H1 (cell line): Measurements from ENCODE around the gene CUL9. TPM values are rescaled to one million over a fixed set of nuclear protein-coding genes. Genes with fewer than 3 reads are reported as not detected.

Source experiments
- CTCF ChIA-PET: fragments of 300-600 bp; sonication (Branson Sonifier 250); formaldehyde crosslinking; loops from one replicate; lab custom pipeline; 2021; ENCODE audit not compliant: partially characterized antibody; lab: Charles Lee
- POLR2A ChIA-PET: fragments of 300-600 bp; sonication (Branson Sonifier 250); formaldehyde crosslinking; loops from one replicate; lab custom pipeline; 2021; ENCODE audit warnings: inconsistent platforms; ENCODE audit not compliant: partially characterized antibody; lab: Charles Lee
- DNase-seq, 2 experiments: peaks; one replicate each; pipeline versions ENCODE4 v3.0.0 to v3.0.0-alpha.2; 2010 to 2022; ENCODE audit warnings: low spot score in 2 of 2, low read depth in 1 of 2, mixed read lengths in 1 of 2
- FAIRE-seq: peaks from 2 replicates; lab custom pipeline; 2011; peaks lifted over from hg19 to GRCh38; lab: Jason Lieb, UNC
- H2AFZ ChIP-seq: 2 replicates; pipeline ENCODE4 v1.8.1; 2012; ENCODE audit warnings: low read length, inconsistent platforms
- H2AK5ac ChIP-seq: 2 replicates; pipeline ENCODE4 v1.6.1; 2013; ENCODE audit warnings: low read depth, low read length
- H2BK120ac ChIP-seq: replicated peaks from 2 replicates; pipeline ENCODE3; 2013; ENCODE audit warnings: low read depth, low read length, inconsistent platforms
- H2BK12ac ChIP-seq: 2 replicates; pipeline ENCODE4 v1.6.1; 2013; ENCODE audit warnings: low read depth, low read length
- H2BK15ac ChIP-seq: 2 replicates; pipeline ENCODE4 v1.6.1; 2013; ENCODE audit warnings: low read length
- H2BK20ac ChIP-seq: 2 replicates; pipeline ENCODE4 v1.6.1; 2013; ENCODE audit warnings: low read length
- H2BK5ac ChIP-seq: 2 replicates; pipeline ENCODE4 v1.6.1; 2013; ENCODE audit warnings: low read depth, low read length
- H3K14ac ChIP-seq: 2 replicates; pipeline ENCODE4 v1.6.1; 2013; ENCODE audit warnings: inconsistent platforms; ENCODE audit not compliant: insufficient read length
- H3K18ac ChIP-seq: 2 replicates; pipeline ENCODE4 v1.6.1; 2013; ENCODE audit warnings: low read length; ENCODE audit errors: extremely low read depth
- H3K23ac ChIP-seq: 2 replicates; pipeline ENCODE4 v1.6.1; 2013; ENCODE audit warnings: inconsistent platforms; ENCODE audit not compliant: insufficient read length
- H3K23me2 ChIP-seq: 2 replicates; pipeline ENCODE4 v1.6.1; 2013; ENCODE audit warnings: low read depth, low read length
- H3K27ac ChIP-seq: 2 replicates; pipeline ENCODE4 v1.6.1; 2011; ENCODE audit warnings: low read depth, low read length, inconsistent platforms
- H3K27me3 ChIP-seq, 4 experiments: replicated peaks in 1 of 4; 1 replicate in 1 of 4; 2 replicates in 3 of 4; pipeline versions ENCODE4 v1.6.1 to v1.8.1; 2011 to 2013; ENCODE audit warnings: low read length in 3 of 4, mild to moderate bottlenecking in 3 of 4, inconsistent platforms in 2 of 4, mixed read lengths in 2 of 4, moderate library complexity in 1 of 4; ENCODE audit not compliant: control insufficient read depth in 3 of 4, insufficient read depth in 3 of 4; ENCODE audit errors: extremely low read depth in 1 of 4
- H3K36me3 ChIP-seq, 4 experiments: 2 replicates each; pipeline versions ENCODE4 v1.6.1 to v1.8.1; 2011 to 2013; ENCODE audit warnings: mild to moderate bottlenecking in 4 of 4, low read length in 3 of 4, moderate library complexity in 2 of 4, control low read depth in 1 of 4, inconsistent platforms in 1 of 4; ENCODE audit not compliant: insufficient read depth in 4 of 4, control insufficient read depth in 2 of 4
- H3K4ac ChIP-seq: replicated peaks from 2 replicates; pipeline ENCODE3; 2013; ENCODE audit warnings: low read length, low read depth, mixed read lengths, inconsistent platforms; ENCODE audit not compliant: insufficient read length
- H3K4me1 ChIP-seq, 4 experiments: replicated peaks in 1 of 4; 1 replicate in 1 of 4; 2 replicates in 3 of 4; pipeline versions ENCODE4 v1.6.1 to v1.8.1; 2011 to 2013; ENCODE audit warnings: low read length in 3 of 4, inconsistent platforms in 2 of 4, mixed read lengths in 1 of 4; ENCODE audit not compliant: insufficient read depth in 4 of 4, control insufficient read depth in 3 of 4
- H3K4me2 ChIP-seq, 2 experiments: 2 replicates each; pipeline versions ENCODE4 v1.6.1 to v1.8.1; 2011 to 2013; ENCODE audit warnings: low read depth in 2 of 2, low read length in 2 of 2, control low read depth in 1 of 2, inconsistent platforms in 1 of 2, mild to moderate bottlenecking in 1 of 2; ENCODE audit not compliant: insufficient read depth in 1 of 2
- H3K4me3 ChIP-seq, 4 experiments: fragments of 200-600, 300-600 bp in 1 of 4; sonication (generic), shearing (Covaris generic), sonication (Bioruptor Twin) in 1 of 4; 2 replicates each; pipeline versions ENCODE4 v1.5.1 to v1.8.1; 2011 to 2016; ENCODE audit warnings: low read length in 4 of 4, low read depth in 3 of 4, control low read depth in 2 of 4, inconsistent platforms in 2 of 4, mild to moderate bottlenecking in 2 of 4, mixed read lengths in 1 of 4, moderate library complexity in 1 of 4; ENCODE audit not compliant: insufficient read depth in 2 of 4; ENCODE audit errors: extremely low read depth in 1 of 4
- H3K56ac ChIP-seq: replicated peaks from 2 replicates; pipeline ENCODE3; 2013; ENCODE audit warnings: low read depth, mild to moderate bottlenecking, mixed read lengths, low read length, inconsistent platforms; ENCODE audit not compliant: insufficient read length
- H3K79me1 ChIP-seq: 2 replicates; pipeline ENCODE4 v1.6.1; 2013; ENCODE audit warnings: low read depth, low read length, control low read depth
- H3K79me2 ChIP-seq, 2 experiments: 2 replicates each; pipeline versions ENCODE4 v1.6.1 to v1.8.1; 2012 to 2013; ENCODE audit warnings: low read length in 2 of 2, mild to moderate bottlenecking in 2 of 2, inconsistent platforms in 1 of 2; ENCODE audit not compliant: insufficient read depth in 2 of 2, control insufficient read depth in 1 of 2
- H3K9ac ChIP-seq, 4 experiments: replicated peaks in 1 of 4; 1 replicate in 1 of 4; 2 replicates in 3 of 4; pipeline versions ENCODE4 v1.6.1 to v1.8.1; 2011 to 2013; ENCODE audit warnings: low read depth in 3 of 4, low read length in 3 of 4, control low read depth in 2 of 4, mild to moderate bottlenecking in 2 of 4, moderate library complexity in 2 of 4, inconsistent platforms in 1 of 4; ENCODE audit errors: extremely low read depth in 1 of 4
- H3K9me3 ChIP-seq, 2 experiments: 2 replicates each; pipeline versions ENCODE4 v1.6.1 to v1.8.1; 2012 to 2013; ENCODE audit warnings: mild to moderate bottlenecking in 2 of 2, moderate library complexity in 2 of 2, control low read depth in 1 of 2, inconsistent platforms in 1 of 2, low read depth in 1 of 2, low read length in 1 of 2, mixed read lengths in 1 of 2; ENCODE audit not compliant: insufficient read depth in 2 of 2
- H4K20me1 ChIP-seq, 2 experiments: replicated peaks in 1 of 2; 2 replicates each; pipeline versions ENCODE3 to v1.8.1; 2011 to 2013; ENCODE audit warnings: inconsistent platforms in 2 of 2, low read length in 2 of 2, mild to moderate bottlenecking in 1 of 2; ENCODE audit not compliant: insufficient read depth in 2 of 2, control insufficient read depth in 1 of 2
- H4K5ac ChIP-seq: 2 replicates; pipeline ENCODE4 v1.6.1; 2013; ENCODE audit warnings: low read length, low read depth, mixed read lengths, inconsistent platforms; ENCODE audit not compliant: insufficient read length
- H4K8ac ChIP-seq: 2 replicates; pipeline ENCODE4 v1.8.0; 2013; ENCODE audit warnings: mild to moderate bottlenecking, moderate library complexity, low read length, inconsistent platforms; ENCODE audit not compliant: insufficient read depth; ENCODE audit errors: extremely low read depth
- H4K91ac ChIP-seq: replicated peaks from 2 replicates; pipeline ENCODE3; 2013; ENCODE audit warnings: low read length, mixed read lengths, inconsistent platforms; ENCODE audit not compliant: insufficient read length
- ASH2L ChIP-seq: fragments of 200-600, 300-600 bp; sonication (generic); IDR thresholded peaks from one replicate; pipeline ENCODE4 v1.7.1; 2017; ENCODE audit warnings: low read length
- BACH1 ChIP-seq: IDR thresholded peaks from 2 replicates; pipeline ENCODE4 v1.6.1; 2012; ENCODE audit warnings: low read length, improper control_type of control experiment
- CEBPB ChIP-seq: IDR thresholded peaks from 2 replicates; pipeline ENCODE4 v1.6.1; 2012; ENCODE audit warnings: low read depth, low read length
- CHD1 ChIP-seq: IDR thresholded peaks from 2 replicates; pipeline ENCODE4 v1.6.1; 2012; ENCODE audit warnings: low read depth, low read length, improper control_type of control experiment
- CREB1 ChIP-seq: IDR thresholded peaks from 2 replicates; pipeline ENCODE4 v1.6.1; 2012; ENCODE audit warnings: inconsistent platforms
- CTBP2 ChIP-seq: IDR thresholded peaks from 2 replicates; pipeline ENCODE4 v1.7.0; 2011; ENCODE audit warnings: borderline replicate concordance, mild to moderate bottlenecking, moderate library complexity, mixed read lengths, low read length; ENCODE audit not compliant: insufficient read depth, insufficient read length
- E2F6 ChIP-seq: IDR thresholded peaks from 2 replicates; pipeline ENCODE4 v1.6.1; 2012; ENCODE audit warnings: inconsistent platforms
- GTF2F1 ChIP-seq: IDR thresholded peaks from 2 replicates; pipeline ENCODE4 v1.6.1; 2012; ENCODE audit warnings: low read depth, low read length, improper control_type of control experiment, borderline replicate concordance
- HDAC2 ChIP-seq, 2 experiments: fragments of 300-600 bp in 1 of 2; sonication (generic) in 1 of 2; IDR thresholded peaks; 2 replicates each; pipeline ENCODE4 v1.6.1; 2011 to 2012; ENCODE audit warnings: low read depth in 2 of 2, low read length in 2 of 2, mild to moderate bottlenecking in 2 of 2, moderate library complexity in 2 of 2, borderline replicate concordance in 1 of 2, inconsistent platforms in 1 of 2
- MAX ChIP-seq: IDR thresholded peaks from 2 replicates; pipeline ENCODE4 v1.6.1; 2012; ENCODE audit warnings: inconsistent platforms
- POLR2AphosphoS5 ChIP-seq: IDR thresholded peaks from 2 replicates; pipeline ENCODE4 v1.6.1; 2011; ENCODE audit warnings: low read depth, low read length
- RBBP5 ChIP-seq: IDR thresholded peaks from 2 replicates; pipeline ENCODE4 v1.7.1; 2012; ENCODE audit warnings: low read depth, mild to moderate bottlenecking, inconsistent platforms, low read length, moderate library complexity, borderline replicate concordance
- SP1 ChIP-seq: IDR thresholded peaks from 2 replicates; pipeline ENCODE4 v1.6.1; 2011; ENCODE audit warnings: low read depth, low read length
- YY1 ChIP-seq: IDR thresholded peaks from 2 replicates; pipeline ENCODE4 v1.6.1; 2011; ENCODE audit warnings: low read depth, mild to moderate bottlenecking, low read length
- WGBS, 2 experiments: shearing (Covaris generic) in 1 of 2; methylation state at CpG; one replicate each; pipeline versions ENCODE4 v1.1.6 to v1.1.7; 2013 to 2015; ENCODE audit warnings: low lambda C conversion rate in 2 of 2, mixed read lengths in 2 of 2, inconsistent platforms in 1 of 2, low coverage in 1 of 2, missing lambda C conversion rate in 1 of 2; ENCODE audit not compliant: insufficient replicate concordance in 2 of 2, insufficient coverage in 1 of 2, insufficient read length in 1 of 2; ENCODE audit errors: extremely low coverage in 1 of 2, missing lambda C conversion rate in 1 of 2; 5-methylcytosine and 5-hydroxymethylcytosine counted together
- polyA plus RNA-seq, 7 experiments: library from polyadenylated mRNA; depleted of rRNA in 3 of 7; stranded (reverse) in 5 of 7; unstranded in 2 of 7; fragments of >200 nt in 5 of 7; fragments of 200-250 nt in 2 of 7; gene quantifications; 1 replicate in 5 of 7; 2 replicates in 1 of 7; 4 replicates in 1 of 7; pipeline versions ENCODE4 v1.2.1 to v1.2.3, GENCODE V29; 2011 to 2013; ENCODE audit warnings: missing spikeins in 2 of 7, mixed read lengths in 2 of 7
- total RNA-seq: library from RNA; stranded (reverse); fragmentation: NEBNext Ultra II Directional; extraction: Animal tissue kit (Norgen Biotek cat#: 25700); gene quantifications from 2 replicates; pipeline ENCODE4 v1.2.1, GENCODE V29; 2021

The CUL9 gene
- total and polyA plus RNA-seq, 2 of the 8 experiments (the other 6 are each of a cell fraction or from before 2014, with no cell fraction given) = 7.7 to 9.8 TPM

DNA sequence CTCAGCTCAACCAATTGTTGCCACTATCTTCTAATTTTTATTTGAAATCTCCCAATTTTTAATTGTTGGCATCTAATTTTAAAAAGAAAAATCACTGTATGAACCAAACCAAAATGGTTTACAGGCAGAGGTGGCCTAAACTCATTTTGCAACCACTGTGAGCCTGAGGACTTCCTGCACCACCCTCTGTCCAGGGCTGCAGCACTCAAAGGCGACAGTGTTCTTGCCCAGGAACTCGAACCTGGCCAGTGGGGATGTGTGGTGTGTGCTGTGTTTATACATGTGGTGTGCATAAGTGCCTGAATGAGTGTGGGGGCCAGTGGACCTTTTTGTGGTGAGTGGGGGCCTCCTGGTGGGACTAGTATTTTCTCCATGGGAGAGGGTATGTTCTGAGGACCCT is 91.7 kb downstream of the CUL9 start:
- WGBS, 2 experiments = 92% methylated on average over 2 of the region's 2 CpGs; no CpG with 5 or more reads in 1 of the 2 experiments
- Histone ChIP-seq H2BK5ac (no peak overlapping the region), H3K27me3 (peaks cover 12 to 62% (median 50%) of the 10 kb centered on the region in 4 experiments), H3K36me3 (no peaks in the 10 kb centered on the region), H3K56ac (no peak overlapping the region), H3K4me1 (peaks cover 7 to 43% (median 29%) of the 10 kb centered on the region in 4 experiments), H3K14ac (no peak overlapping the region), H4K5ac (no peak overlapping the region), H3K79me2 (no peaks in the 10 kb centered on the region), H4K20me1 (no peaks in the 10 kb centered on the region), H3K4me3 (no peak overlapping the region), H4K91ac (no peak overlapping the region), H4K8ac (no peak overlapping the region), H2BK15ac (no peak overlapping the region), H3K4ac (no peak overlapping the region), H3K23me2 (peaks cover 15% of the 10 kb centered on the region), H3K23ac (no peak overlapping the region), H3K79me1 (no peaks in the 10 kb centered on the region), H2BK120ac (no peak overlapping the region), H3K27ac (no peak overlapping the region), H3K18ac (no peak overlapping the region), H3K9me3 (no peaks in the 10 kb centered on the region), H3K9ac (no peak overlapping the region), H2BK20ac (no peak overlapping the region), H3K4me2 (no peak overlapping the region; a peak in 1 of 4 replicates), H2AFZ (no peak overlapping the region), H2AK5ac (no peak overlapping the region), H2BK12ac (no peak overlapping the region; the same call in 1 of the 2 replicates)
- no peak for FAIRE-seq
- DNase-seq = no peak
- POLR2A ChIA-PET = no interaction called here
- CTCF ChIA-PET = interaction anchor here (1.3 to 2.3 kb wide), 3 partner anchors 10 to 500 kb away, joined by 3 to 8 read pairs (median 5); partner anchors contain the start of gene DNPH1
- TF ChIP-seq ASH2L (no peak), RBBP5 (no peak), BACH1 (no peak), CHD1 (no peak), CEBPB (no peak), GTF2F1 (no peak), E2F6 (no peak), CREB1 (no peak), SP1 (no peak), POLR2AphosphoS5 (no peak), HDAC2 (IDR thresholded peaks at IDR 0.05; ENCODE audit: borderline replicate concordance in 1 of 2, low read depth in 2 of 2, low read length in 2 of 2) (no peak), YY1 (no peak), CTBP2 (no peak), MAX (no peak)
